ENCODE data around the gene FAM163B. TPM values are rescaled to one million over a fixed set of nuclear protein-coding genes. Genes with fewer than 3 reads are reported as not detected.

FAM163B gene
- total and polyA plus RNA-seq, 2 donors (not counting 1 experiment from before 2014, with no cell fraction given) = not detected

DNA sequence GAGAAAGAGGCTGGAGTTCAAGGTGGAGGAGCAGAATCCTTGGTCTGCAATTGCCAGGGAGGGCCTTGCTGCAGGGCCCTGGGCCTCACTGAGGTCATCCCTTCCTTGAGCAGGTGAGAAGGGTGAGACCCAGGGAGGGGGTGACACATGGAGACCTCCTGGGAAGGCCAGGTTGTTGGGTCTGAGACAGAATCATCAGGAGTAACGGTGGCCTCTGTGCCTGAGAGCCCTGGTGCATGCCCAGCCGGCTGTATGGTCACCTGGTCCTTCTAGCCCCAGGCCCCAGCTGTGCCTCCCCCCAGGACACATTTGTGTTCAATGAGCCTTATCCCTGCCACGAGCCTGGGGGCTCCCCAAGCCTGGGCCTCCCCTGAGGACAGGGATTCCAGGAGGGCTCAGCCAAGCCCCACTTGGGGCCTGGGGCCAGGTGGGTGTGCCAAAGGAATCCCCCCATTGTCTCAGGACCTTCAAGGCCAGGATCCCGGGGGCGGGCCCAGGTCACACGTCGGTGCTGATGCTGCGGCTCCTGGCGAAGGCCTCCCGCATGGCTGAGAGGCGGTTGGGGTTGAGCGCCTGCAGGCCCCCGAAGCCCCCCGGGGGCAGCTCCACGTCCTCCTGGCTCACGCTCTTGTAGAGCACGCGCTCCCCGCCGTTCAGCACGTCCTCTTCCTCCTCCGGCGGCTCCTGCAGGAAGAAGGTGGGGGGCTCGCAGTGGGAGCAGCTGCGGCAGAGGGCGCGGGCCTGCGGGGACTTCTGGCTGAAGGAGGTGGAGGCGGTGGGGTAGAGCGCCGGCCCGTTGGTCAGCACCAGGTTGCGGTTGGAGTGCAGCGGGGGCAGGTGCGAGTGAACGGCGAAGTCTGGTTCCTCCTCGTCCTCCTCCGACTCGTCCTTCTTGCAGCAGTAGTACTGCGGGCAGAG lies 30.4 kb downstream of the FAM163B start:
- no peak overlapping the region for H3K4me3 Mint-ChIP-seq
- Histone ChIP-seq H3K9me3 (ENCODE audit: control extremely low read depth in 1 of 3, control insufficient read depth in 2 of 3, insufficient read depth in 1 of 3, low read length in 2 of 3) (peaks cover 0 to 9% (median 0%) of the 10 kb centered on the region in 3 donors), H3K27me3 (replicated peaks in 1 of 4; ENCODE audit: control extremely low read depth in 1 of 4, control insufficient read depth in 3 of 4, insufficient read depth in 4 of 4, low read length in 3 of 4) (peaks cover 0 to 66% (median 16%) of the 10 kb centered on the region in 4 experiments), H2AFZ (ENCODE audit: insufficient read depth, low read depth, low read length, poor library complexity, severe bottlenecking) (no peak overlapping the region), H3K4me2 (replicated peaks; ENCODE audit: low read depth, low read length, poor library complexity, severe bottlenecking) (peak overlapping the region; percentile 33), H4K20me1 (ENCODE audit: control insufficient read depth, insufficient read depth, low read length, poor library complexity, severe bottlenecking) (no peaks in the 10 kb centered on the region), H3K36me3 (replicated peaks in 1 of 2; ENCODE audit: control extremely low read depth in 1 of 2, control insufficient read depth in 1 of 2, extremely low read depth in 1 of 2, insufficient read depth in 2 of 2, low read length in 1 of 2) (no peaks in the 10 kb centered on the region), H3K9ac (ENCODE audit: low read length) (no peak overlapping the region), H3K4me1 (ENCODE audit: control insufficient read depth in 2 of 2, insufficient read depth in 2 of 2, low read length in 2 of 2) (peaks cover 13 to 24% of the 10 kb centered on the region in 2 donors), H3K4me3 (ENCODE audit: control extremely low read depth in 1 of 5, extremely low read depth in 1 of 5, insufficient read depth in 1 of 5, low read depth in 2 of 5, low read length in 4 of 5) (no peak overlapping the region), H3K27ac (ENCODE audit: low read length in 2 of 2) (no peak overlapping the region), H3K79me2 (ENCODE audit: control insufficient read depth, insufficient read depth, low read length) (no peaks in the 10 kb centered on the region)
- peaks cover 56% of the 10 kb centered on the region for H3K27me3 Mint-ChIP-seq
- no peak for ATAC-seq (ENCODE audit: low read depth)
- TF ChIP-seq EZH2 (IDR thresholded peaks at IDR 0.05; ENCODE audit: borderline replicate concordance, insufficient read depth, low read depth, low read length, poor library complexity, severe bottlenecking) = no peak
- TF ChIP-seq, protein P1, sequence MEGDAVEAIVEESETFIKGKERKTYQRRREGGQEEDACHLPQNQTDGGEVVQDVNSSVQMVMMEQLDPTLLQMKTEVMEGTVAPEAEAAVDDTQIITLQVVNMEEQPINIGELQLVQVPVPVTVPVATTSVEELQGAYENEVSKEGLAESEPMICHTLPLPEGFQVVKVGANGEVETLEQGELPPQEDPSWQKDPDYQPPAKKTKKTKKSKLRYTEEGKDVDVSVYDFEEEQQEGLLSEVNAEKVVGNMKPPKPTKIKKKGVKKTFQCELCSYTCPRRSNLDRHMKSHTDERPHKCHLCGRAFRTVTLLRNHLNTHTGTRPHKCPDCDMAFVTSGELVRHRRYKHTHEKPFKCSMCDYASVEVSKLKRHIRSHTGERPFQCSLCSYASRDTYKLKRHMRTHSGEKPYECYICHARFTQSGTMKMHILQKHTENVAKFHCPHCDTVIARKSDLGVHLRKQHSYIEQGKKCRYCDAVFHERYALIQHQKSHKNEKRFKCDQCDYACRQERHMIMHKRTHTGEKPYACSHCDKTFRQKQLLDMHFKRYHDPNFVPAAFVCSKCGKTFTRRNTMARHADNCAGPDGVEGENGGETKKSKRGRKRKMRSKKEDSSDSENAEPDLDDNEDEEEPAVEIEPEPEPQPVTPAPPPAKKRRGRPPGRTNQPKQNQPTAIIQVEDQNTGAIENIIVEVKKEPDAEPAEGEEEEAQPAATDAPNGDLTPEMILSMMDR (IDR thresholded peaks at IDR 0.05) = no peak
- ChIA-PET CTCF (no interaction called here), POLR2A (no interaction called here)
- 11% methylated on average over 40 of the region's 41 CpGs for WGBS (ENCODE audit: insufficient coverage)
- intact Hi-C loops (cut with micrococcal nuclease) = no loop called here
- H3K4me1 Mint-ChIP-seq = peaks cover 14% of the 10 kb centered on the region
- DNase-seq = no peak
- no peak overlapping the region for H3K27ac Mint-ChIP-seq
- no peaks in the 10 kb centered on the region for H3K9me3 Mint-ChIP-seq (ENCODE audit: insufficient read depth)

DNA sequence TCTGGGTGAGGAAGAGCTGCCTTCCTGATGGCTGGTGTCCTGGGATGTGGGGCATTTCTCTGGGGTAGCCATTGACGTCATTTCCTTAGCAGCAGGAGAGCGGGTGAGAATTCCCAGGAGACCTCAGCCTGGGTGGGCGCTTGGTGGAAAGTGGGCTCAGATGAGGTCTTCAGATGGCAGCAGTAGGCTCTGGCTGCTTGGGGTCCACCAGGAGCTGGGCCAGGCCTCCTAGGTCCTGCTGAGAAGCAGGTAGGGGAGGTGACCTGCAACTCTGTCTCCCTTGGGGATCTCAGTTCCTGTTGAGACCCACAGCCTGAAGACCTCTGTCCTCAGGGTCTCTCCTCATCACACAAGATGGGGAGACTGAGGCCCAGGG lies 31.5 kb downstream of the FAM163B start:
- Histone ChIP-seq H3K27ac (ENCODE audit: low read length in 2 of 2) (no peak overlapping the region), H3K9me3 (ENCODE audit: control extremely low read depth in 1 of 3, control insufficient read depth in 2 of 3, insufficient read depth in 1 of 3, low read length in 2 of 3) (peaks cover 0 to 2% (median 0%) of the 10 kb centered on the region in 3 donors), H2AFZ (ENCODE audit: insufficient read depth, low read depth, low read length, poor library complexity, severe bottlenecking) (no peak overlapping the region), H3K79me2 (ENCODE audit: control insufficient read depth, insufficient read depth, low read length) (no peaks in the 10 kb centered on the region), H3K9ac (ENCODE audit: low read length) (no peak overlapping the region), H3K4me3 (ENCODE audit: control extremely low read depth in 1 of 5, extremely low read depth in 1 of 5, insufficient read depth in 1 of 5, low read depth in 2 of 5, low read length in 4 of 5) (no peak overlapping the region), H3K27me3 (replicated peaks in 1 of 4; ENCODE audit: control extremely low read depth in 1 of 4, control insufficient read depth in 3 of 4, insufficient read depth in 4 of 4, low read length in 3 of 4) (peaks cover 0 to 61% (median 11%) of the 10 kb centered on the region in 4 experiments), H3K4me1 (ENCODE audit: control insufficient read depth in 2 of 2, insufficient read depth in 2 of 2, low read length in 2 of 2) (peaks cover 13 to 21% of the 10 kb centered on the region in 2 donors), H4K20me1 (ENCODE audit: control insufficient read depth, insufficient read depth, low read length, poor library complexity, severe bottlenecking) (no peaks in the 10 kb centered on the region), H3K36me3 (replicated peaks in 1 of 2; ENCODE audit: control extremely low read depth in 1 of 2, control insufficient read depth in 1 of 2, extremely low read depth in 1 of 2, insufficient read depth in 2 of 2, low read length in 1 of 2) (no peaks in the 10 kb centered on the region), H3K4me2 (replicated peaks; ENCODE audit: low read depth, low read length, poor library complexity, severe bottlenecking) (no peak overlapping the region)
- Mint-ChIP-seq H3K4me1 (peaks cover 14% of the 10 kb centered on the region), H3K9me3 (ENCODE audit: insufficient read depth) (no peaks in the 10 kb centered on the region), H3K27me3 (peaks cover 56% of the 10 kb centered on the region), H3K27ac (no peak overlapping the region), H3K4me3 (no peak overlapping the region)
- ATAC-seq (ENCODE audit: low read depth) (no peak), DNase-seq (no peak)
- 56% methylated on average over 3 of the region's 3 CpGs for WGBS (ENCODE audit: insufficient coverage)
- ChIA-PET POLR2A (no interaction called here), CTCF (no interaction called here)
- TF ChIP-seq EZH2 (IDR thresholded peaks at IDR 0.05; ENCODE audit: borderline replicate concordance, insufficient read depth, low read depth, low read length, poor library complexity, severe bottlenecking) = no peak
- TF ChIP-seq, protein P1 (IDR thresholded peaks at IDR 0.05) = no peak
- intact Hi-C loops (cut with micrococcal nuclease) = no loop called here
